Motor neuron (in vitro differentiated cells): ENCODE measurements around the gene MTA1. TPM values are rescaled to one million over a fixed set of nuclear protein-coding genes. Genes with fewer than 3 reads are reported as not detected.

Source experiments
- ATAC-seq, 8 experiments: fragments of 200-7000 bp; cut with Tn5 transposase; replicated peaks in 6 of 8; 2 replicates each; pipeline ENCODE4 v1.8.0; 2021; ENCODE audit warnings: mild to moderate bottlenecking in 8 of 8, moderate library complexity in 8 of 8
- H3K27ac ChIP-seq, 2 donors: fragments of 250-450 bp; sonication (Bioruptor Pico); 2 replicates each; pipeline ENCODE4 v1.9.0; 2021; ENCODE audit warnings: antibody characterized with exemption in 2 of 2, mild to moderate bottlenecking in 2 of 2, moderate library complexity in 1 of 2
- H3K4me1 ChIP-seq, 2 donors: fragments of 250-450 bp; sonication (Bioruptor Pico); replicated peaks in 1 of 2; 2 replicates each; pipeline ENCODE4 v1.6.1; 2021; ENCODE audit warnings: antibody characterized with exemption in 2 of 2, mild to moderate bottlenecking in 2 of 2, moderate library complexity in 1 of 2
- H3K4me3 ChIP-seq, 5 donors: fragments of 250-450 bp; sonication (Bioruptor Pico); 2 replicates each; pipeline ENCODE4 v1.9.0; 2021; ENCODE audit warnings: antibody characterized with exemption in 5 of 5, mild to moderate bottlenecking in 5 of 5, moderate library complexity in 4 of 5
- WGBS, 10 experiments: fragments of 450-650 bp; shearing (Covaris generic); methylation state at CpG; one replicate each; pipeline ENCODE4 v1.0.0; 2022; 5-methylcytosine and 5-hydroxymethylcytosine counted together
- in situ Hi-C, 9 experiments: fragments of 400-800 bp; cut with MboI; loops; one replicate each; pipeline ENCODE4 v1.15.0; 2021; ENCODE audit warnings: low sequenced_read_pairs in 9 of 9, low pct_unique_long_range_greater_than_20kb in 2 of 9; ENCODE audit not compliant: unreplicated experiment in 9 of 9
- total RNA-seq, 8 experiments: library from RNA; unstranded; fragments of 300-600 nt; gene quantifications; 2 replicates each; pipeline versions ENCODE4 v1.2.3 to v1.2.4, GENCODE V29; 2022

The MTA1 gene
- total RNA-seq, 8 experiments from 2014 or later: 27.1 to 101 (median 52.4) TPM

DNA sequence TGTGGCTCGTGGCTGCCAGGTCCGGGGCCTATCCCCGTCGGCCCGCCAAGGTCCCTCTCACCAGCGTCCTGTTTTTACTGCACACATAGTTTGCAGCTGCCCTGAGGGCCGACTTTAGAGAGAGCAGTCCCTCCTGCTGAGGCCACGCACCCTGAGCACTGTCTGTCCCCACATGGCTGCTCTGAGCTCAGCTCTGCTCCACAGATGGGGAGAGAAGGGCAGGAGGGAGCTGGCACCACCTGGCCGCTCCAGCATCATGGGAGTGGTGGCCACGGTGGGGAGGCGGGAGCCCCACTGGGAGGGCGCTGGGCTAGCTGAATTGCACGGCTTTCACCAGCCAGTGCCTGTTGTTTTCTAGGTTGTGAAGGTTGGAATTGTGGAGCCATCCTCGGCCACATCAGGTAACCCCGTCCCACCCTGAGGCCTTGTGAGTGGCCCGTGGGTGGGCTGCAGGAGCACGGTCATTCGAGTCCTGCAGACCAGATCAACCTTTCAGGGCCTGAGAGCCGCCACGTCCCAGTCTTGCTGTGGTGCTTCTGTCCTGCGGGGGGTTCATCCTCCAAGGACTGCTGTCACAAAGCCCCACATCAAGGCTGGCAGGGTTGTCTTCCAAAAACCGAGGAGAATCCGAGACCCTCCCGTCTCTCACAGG lies 28.7 kb upstream of the MTA1 start:
- Histone ChIP-seq H3K27ac (no peak overlapping the region), H3K4me3 (no peak overlapping the region), H3K4me1 (peaks cover 3 to 7% of the 10 kb centered on the region in 2 donors)
- WGBS, 10 experiments: 67 to 95% (median 84%) methylated on average over 3 to 7 of the region's 24 CpGs; no CpG with 5 or more reads in 5 of the 10 experiments
- in situ Hi-C loops: no loop called here
- ATAC-seq: no peak

DNA sequence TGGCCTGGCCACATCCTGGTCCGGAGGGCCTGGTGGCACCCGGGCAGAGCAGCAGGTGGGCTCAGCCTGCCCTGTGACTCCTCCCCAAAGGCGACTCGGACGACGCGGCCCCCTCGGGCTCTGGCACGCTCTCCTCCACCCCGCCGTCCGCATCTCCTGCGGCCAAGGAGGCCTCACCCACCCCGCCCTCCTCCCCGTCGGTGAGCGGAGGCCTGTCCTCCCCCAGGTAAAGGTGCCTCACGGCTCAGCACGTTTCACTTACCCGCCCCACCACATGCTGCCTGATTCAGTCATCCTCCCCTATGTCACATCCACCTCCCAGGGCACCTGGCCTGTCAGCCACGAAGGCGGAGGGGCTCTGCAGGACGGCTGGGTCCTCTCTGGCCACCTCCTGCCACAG lies 28.1 kb upstream of the MTA1 start:
- Histone ChIP-seq H3K4me1 (peaks cover 3 to 7% of the 10 kb centered on the region in 2 donors), H3K4me3 (no peak overlapping the region), H3K27ac (no peak overlapping the region)
- no peak for ATAC-seq
- in situ Hi-C loops: no loop called here
- WGBS, 10 experiments: 90% methylated on average over 2 of the region's 23 CpGs; no CpG with 5 or more reads in 9 of the 10 experiments

DNA sequence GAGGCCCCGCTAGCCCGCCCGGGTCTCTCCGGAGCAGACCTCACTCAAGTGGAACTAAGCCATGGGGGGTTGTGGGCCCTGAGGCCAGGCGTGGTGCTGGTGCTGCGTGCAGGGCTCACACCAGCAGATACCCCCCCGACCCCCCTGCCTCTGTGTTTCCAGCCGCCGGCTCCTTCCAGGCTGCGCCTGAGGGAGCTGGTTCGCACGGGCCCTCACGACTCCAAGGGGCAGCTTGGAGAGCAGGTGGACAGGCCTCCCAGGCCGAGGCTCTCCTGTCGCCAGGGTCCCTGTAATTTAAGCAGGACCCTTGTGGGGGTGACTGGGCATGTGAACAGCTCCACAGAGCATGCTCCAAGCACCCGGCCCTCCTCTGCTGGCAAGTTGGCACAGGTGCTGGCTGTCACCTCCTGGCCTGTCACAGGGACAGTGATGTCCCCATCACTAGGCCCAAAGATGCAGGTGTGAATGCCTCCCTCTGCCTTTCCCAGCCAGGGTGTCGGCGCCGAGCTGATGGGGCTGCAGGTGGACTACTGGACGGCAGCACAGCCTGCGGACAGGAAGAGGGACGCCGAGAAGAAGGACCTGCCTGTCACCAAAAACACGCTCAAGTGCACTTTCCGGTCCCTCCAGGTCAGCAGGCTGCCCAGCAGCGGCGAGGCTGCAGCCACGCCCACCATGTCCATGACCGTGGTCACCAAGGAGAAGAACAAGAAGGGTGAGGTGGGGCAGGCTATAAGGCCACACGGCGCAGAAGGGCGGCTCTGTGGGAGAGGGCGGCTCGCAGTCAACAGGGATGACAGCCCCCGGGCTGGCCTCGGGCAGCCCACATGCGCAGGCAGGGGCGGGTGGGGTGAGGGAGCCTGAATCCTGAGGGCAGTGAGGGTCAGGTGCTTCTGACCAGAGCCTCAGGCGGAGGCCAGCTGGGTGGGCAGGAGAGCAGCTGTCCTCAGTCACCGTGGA lies 27.2 kb upstream of the MTA1 start:
- peak in 1 of 8 experiments; percentile 18 for ATAC-seq
- WGBS, 10 experiments: 73 to 80% (median 78%) methylated on average over 1 to 4 of the region's 40 CpGs; no CpG with 5 or more reads in 6 of the 10 experiments

DNA sequence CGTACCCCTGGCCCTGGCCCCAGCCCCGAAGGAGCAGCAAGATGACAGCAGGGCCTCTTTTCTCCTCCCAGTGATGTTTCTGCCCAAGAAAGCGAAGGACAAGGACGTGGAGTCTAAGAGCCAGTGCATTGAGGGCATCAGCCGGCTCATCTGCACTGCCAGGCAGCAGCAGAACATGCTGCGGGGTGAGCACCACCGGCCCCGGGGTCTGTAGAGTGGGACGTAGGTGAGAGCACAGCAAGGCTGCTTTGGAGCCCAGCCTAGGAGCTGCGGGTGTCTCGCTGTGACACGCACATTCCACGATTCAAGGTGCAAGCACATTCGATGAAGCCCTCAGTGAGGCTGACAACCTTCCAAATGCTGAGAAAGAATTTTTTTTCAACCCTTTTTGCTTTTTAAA lies 26.5 kb upstream of the MTA1 start:
- Histone ChIP-seq H3K4me3 (no peak overlapping the region), H3K27ac (no peak overlapping the region), H3K4me1 (peaks cover 10 to 16% of the 10 kb centered on the region in 2 donors)
- in situ Hi-C loops: no loop called here
- 87 to 100% (median 97%) methylated on average over 3 to 7 of the region's 14 CpGs for WGBS, 10 experiments
- ATAC-seq: no peak

More for the DNA sequence above, 27.2 kb upstream of the MTA1 start:
- Histone ChIP-seq H3K4me3 (no peak overlapping the region), H3K27ac (no peak overlapping the region), H3K4me1 (peaks cover 5 to 10% of the 10 kb centered on the region in 2 donors)
- in situ Hi-C loops: no loop called here

DNA sequence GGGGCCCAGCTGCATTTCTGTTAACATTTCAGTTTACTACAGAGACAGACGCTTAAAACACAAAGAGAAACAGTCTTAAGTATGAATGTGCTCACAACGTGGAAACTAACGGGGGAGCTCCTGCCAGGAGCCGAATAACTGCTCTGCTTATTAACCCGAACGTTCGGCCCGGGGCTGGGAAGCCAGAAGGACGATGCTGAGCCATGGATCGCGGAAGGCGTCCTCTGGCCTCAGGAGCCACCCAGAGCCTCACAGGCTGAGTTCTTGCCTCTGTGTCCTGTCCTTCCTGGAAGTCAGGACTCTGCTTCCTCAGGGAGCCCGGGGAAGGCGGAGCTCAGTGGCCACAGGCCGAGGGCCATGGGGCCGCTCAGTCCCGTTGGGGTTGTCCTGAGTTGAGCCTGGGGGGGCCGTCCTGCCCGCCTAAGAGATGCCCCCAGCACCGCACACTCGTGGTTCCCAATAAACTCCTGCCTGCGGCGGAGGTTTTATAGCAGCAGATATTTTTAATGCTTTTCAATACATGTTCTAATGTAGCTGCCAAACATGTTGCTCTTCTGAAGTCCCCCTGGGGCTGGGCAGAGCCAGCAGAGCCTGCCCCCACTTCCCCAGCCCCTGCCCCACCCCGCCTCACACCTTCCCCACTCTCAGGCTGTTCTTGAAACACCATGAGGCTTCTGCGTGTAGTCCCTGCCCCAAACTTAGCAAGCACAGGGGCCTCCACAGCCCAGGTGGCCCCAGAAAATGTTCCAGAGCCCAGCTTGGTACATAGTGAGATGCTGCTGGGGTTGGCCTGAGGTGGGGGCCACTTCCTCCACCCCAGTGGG lies 24.7 kb upstream of the MTA1 start:
- Histone ChIP-seq H3K4me3 (no peak overlapping the region), H3K4me1 (peaks cover 16 to 24% of the 10 kb centered on the region in 2 donors), H3K27ac (peak overlapping the region; percentile 32 to 68)
- in situ Hi-C loops: no loop called here
- 50 to 100% (median 63%) methylated on average over 1 to 13 of the region's 25 CpGs; no CpG with 5 or more reads in 5 of the 10 experiments for WGBS, 10 experiments
- ATAC-seq: no peak

DNA sequence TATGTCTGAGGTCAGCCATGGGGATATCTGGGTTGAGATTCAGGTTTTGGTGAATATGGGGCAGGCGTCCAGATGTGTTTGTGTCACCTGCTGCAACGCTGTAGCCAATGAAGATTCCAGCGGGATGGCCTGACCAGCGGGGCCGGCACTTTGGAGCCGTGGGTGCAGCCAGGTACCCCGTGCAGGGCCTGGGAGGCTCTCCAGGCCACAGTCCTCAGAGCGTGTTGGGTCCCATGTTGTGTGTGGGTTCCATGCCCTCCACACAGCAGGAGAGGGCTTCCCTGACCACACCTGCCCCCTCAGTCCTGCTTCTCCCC lies 24.1 kb upstream of the MTA1 start:
- in situ Hi-C loops: no loop called here
- Histone ChIP-seq H3K4me1 (peaks cover 16 to 24% of the 10 kb centered on the region in 2 donors), H3K4me3 (no peak overlapping the region), H3K27ac (no peak overlapping the region)
- ATAC-seq: no peak
- 100% methylated on average over 1 of the region's 8 CpGs; no CpG with 5 or more reads in 9 of the 10 experiments for WGBS, 10 experiments

DNA sequence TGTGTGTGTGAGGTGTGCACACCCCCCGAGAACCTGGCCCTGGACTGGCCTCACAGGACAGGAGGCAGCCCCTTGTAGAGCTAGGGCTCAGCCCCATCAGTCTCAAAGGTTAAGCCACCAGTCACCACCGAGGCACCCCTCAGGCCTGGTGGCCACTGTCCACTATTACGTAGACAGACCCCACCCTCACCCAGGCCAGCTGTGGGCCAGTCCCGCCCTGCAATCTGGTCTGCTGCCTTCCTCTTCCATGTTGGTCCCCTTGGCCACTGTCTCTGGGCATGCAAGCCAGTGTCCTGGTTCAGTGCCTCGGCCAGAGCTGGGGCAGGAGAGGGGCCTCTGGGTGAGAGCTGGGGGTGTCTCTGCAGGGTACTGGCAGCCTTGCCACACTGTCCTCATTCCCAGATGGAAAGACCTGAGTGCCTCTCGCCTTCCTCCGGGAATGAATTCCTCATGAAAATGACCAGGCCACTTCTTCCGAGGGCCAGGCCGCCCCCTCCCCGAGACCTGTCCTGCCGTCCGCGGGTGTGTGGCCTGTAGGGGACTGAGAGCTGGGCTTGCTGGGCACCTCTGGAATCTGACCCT lies 22.2 kb upstream of the MTA1 start:
- in situ Hi-C loops: no loop called here
- peak in 4 of 8 experiments; percentile 1 to 19 (median 5) for ATAC-seq
- 80 to 100% (median 91%) methylated on average over 1 to 9 of the region's 13 CpGs; no CpG with 5 or more reads in 7 of the 10 experiments for WGBS, 10 experiments
- peak overlapping the region; percentile 93 to 96 for H3K27ac ChIP-seq
- H3K4me3 ChIP-seq: peak overlapping the region in 4 of 5 donors; percentile 76 to 97 (median 83)
- H3K4me1 ChIP-seq: peaks cover 16 to 24% of the 10 kb centered on the region in 2 donors

DNA sequence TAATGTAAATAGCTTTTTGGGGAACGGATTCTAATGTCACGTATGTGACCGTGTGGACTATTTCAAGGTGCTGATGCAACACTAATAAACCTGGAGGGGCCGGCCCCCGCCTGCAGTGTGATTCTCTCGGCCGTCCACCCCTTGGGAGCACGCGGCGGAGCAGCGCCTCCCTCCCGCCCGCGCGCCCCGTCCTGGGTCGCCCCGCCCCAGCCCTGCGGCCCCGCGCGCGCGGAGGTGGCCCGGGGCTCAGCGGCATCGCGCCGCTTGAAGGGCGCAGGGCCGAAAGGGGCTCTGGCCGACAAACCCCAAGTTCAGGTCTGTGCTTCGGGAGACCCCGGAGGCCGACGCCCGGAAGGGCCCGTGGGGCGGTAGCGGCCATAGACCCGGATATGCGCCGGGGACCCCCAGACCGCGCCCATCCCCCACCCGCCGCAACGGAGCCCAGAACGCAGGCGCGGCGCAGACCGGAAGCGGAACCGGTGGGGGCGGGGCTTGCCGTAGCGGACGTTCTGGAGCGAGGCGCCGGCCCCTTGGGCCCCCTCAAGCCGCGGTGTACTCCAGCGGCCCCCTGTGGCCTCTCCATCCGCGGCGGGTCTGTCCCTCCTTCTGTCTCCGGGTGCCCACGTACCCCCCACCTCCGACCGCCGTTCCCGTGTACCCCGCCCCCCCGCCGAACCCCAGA lies 21.4 kb upstream of the MTA1 start, which contains the start of gene TEX22:
Gene TEX22, plus strand, starts transcription at position 495 of the 682 bp plus-strand sequence. CDS start 803 bp downstream, outside the sequence.
- Histone ChIP-seq H3K27ac (peak within 1 kb of the TSS; percentile 93 to 96), H3K4me3 (peak within 1 kb of the TSS; percentile 67 to 97 (median 82)), H3K4me1 (peaks cover 16 to 24% of the 10 kb centered on the region in 2 donors)
- in situ Hi-C loops: no loop called here
- ATAC-seq: peak; percentile 87 to 95 (median 90)
- 7 to 80% (median 28%) methylated on average over 2 to 5 of the region's 77 CpGs; no CpG with 5 or more reads in 7 of the 10 experiments for WGBS, 10 experiments

DNA sequence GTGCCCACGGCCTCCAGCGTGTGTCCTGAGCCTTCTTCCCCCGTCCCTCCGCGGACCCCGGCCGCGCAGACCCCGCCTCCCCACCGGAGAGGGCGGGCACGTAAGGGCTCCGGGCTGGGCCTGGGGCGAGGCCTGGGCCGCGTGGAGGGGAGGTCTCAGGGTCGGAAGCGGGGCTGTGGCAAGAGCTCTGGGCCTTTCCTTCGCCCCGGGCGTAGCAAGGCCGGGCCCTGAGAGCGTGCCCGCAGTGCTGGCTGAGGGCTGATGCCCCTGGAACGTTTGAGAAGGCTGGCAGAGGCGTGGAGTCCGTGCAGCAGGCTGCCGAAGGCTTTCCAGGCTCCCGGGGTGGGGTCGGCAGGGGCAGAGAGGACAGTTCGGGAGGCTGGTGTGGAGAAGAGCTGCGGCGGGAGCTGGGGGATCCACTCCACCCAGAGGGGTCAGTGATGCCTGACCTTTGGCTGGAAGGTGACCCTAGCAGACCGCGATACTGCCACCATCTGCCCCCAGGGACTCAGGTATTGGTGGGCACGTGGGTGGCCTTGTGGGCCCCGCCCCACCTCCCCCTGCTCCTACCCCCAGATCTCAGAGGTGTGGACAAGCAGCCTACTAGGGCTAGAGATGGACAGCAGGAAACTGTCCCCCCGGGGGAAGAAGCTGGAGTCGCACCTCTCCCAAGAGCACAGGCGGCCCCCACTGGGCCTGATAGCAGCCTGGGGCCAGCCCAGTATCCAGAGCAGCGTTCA lies 20.7 kb upstream of the MTA1 start:
- peak overlapping the region; percentile 93 to 96 for H3K27ac ChIP-seq
- in situ Hi-C loops: no loop called here
- H3K4me1 ChIP-seq: peaks cover 16 to 24% of the 10 kb centered on the region in 2 donors
- peak; percentile 44 to 73 (median 65) for ATAC-seq
- peak overlapping the region; percentile 67 to 97 (median 82) for H3K4me3 ChIP-seq
- WGBS, 10 experiments: no CpG with 5 or more reads among the region's 41 CpGs

DNA sequence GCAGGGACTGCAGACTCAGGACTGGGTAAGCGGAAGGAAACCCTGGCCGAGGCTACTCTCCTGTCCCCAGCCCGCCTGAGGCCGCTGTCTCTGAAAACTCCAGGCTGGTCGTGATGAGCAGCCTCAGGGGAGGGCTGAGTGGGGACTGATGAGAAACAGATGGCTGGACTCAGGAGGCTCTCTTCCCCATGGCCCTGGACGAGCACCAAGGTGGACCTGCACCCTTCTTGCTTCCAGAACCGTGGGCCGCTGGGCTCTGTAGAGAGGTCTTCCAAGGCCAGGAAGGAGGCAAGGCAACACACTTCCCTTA lies 20.2 kb upstream of the MTA1 start:
- Histone ChIP-seq H3K27ac (peak overlapping the region in 1 of 2 donors; percentile 96), H3K4me1 (peaks cover 16 to 24% of the 10 kb centered on the region in 2 donors), H3K4me3 (peak overlapping the region; percentile 67 to 97 (median 82))
- 0 to 100% (median 100%) methylated on average over 1 to 4 of the region's 8 CpGs; no CpG with 5 or more reads in 7 of the 10 experiments for WGBS, 10 experiments
- no peak for ATAC-seq
- in situ Hi-C loops: no loop called here

DNA sequence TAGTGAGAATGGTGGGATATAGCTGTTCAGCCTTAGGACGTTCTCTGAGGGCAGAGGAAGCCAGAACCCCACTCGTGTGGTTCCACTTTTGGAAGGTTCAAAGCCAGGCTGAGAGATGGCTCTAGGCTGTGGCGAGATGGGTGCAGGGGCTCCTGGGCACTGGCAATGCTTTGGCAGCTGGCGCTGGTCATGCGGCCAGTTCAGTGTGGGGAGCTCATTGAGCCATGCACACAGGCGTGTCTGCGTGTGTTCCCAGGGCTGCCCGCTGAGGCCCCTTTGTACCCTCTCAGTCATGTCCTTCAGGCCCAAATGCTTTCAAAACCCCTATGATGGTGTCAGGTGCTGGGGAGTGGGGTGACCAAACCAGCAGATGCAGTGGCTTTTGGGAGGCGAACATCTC lies 19.6 kb upstream of the MTA1 start:
- H3K27ac ChIP-seq: no peak overlapping the region
- in situ Hi-C loops: no loop called here
- no peak overlapping the region for H3K4me3 ChIP-seq
- peaks cover 13 to 18% of the 10 kb centered on the region in 2 donors for H3K4me1 ChIP-seq
- WGBS, 10 experiments: 95 to 100% methylated on average over 2 to 4 of the region's 9 CpGs; no CpG with 5 or more reads in 8 of the 10 experiments
- ATAC-seq: no peak
